Activated CD8-positive, alpha-beta T cell treated with anti-CD3 and anti-CD28 coated beads for 36 hours (primary cell): ENCODE data around the gene SIPA1L2. TPM values are rescaled to one million over a fixed set of nuclear protein-coding genes. Genes with fewer than 3 reads are reported as not detected.
A peak's percentile ranks its signal among the peaks of the same experiment; 100 is the strongest.

ENCODE experiments used
- ATAC-seq: fragments of 200-7000 bp; cut with Tn5 transposase; one replicate; pipeline ENCODE4 v1.10.0; 2021; ENCODE audit warnings: mild to moderate bottlenecking, moderate library complexity
- CTCF ChIA-PET: fragments of 350-600 bp; sonication (Branson Sonifier 250); formaldehyde crosslinking; loops from one replicate; lab custom pipeline; 2021; ENCODE audit warnings: antibody characterized with exemption; lab: Charles Lee
- POLR2A ChIA-PET: fragments of 350-600 bp; sonication (Branson Sonifier 250); formaldehyde crosslinking; loops from one replicate; lab custom pipeline; 2021; ENCODE audit warnings: antibody characterized with exemption; lab: Charles Lee
- DNase-seq: peaks from one replicate; pipeline ENCODE4 v3.0.0-alpha.2; 2020
- H3K27ac Mint-ChIP-seq: one replicate; pipeline ENCODE4 v1.8.0; 2021; ENCODE audit warnings: mild to moderate bottlenecking, mixed read lengths
- H3K27me3 Mint-ChIP-seq: one replicate; pipeline ENCODE4 v1.8.0; 2021; ENCODE audit warnings: mixed read lengths
- H3K36me3 Mint-ChIP-seq: one replicate; pipeline ENCODE4 v1.8.0; 2021; ENCODE audit warnings: low read depth, mixed read lengths
- H3K4me1 Mint-ChIP-seq: one replicate; pipeline ENCODE4 v1.8.0; 2021; ENCODE audit warnings: low read depth, mixed read lengths
- H3K4me3 Mint-ChIP-seq: one replicate; pipeline ENCODE4 v1.8.0; 2021; ENCODE audit warnings: mild to moderate bottlenecking, moderate library complexity, mixed read lengths
- H3K9me3 Mint-ChIP-seq: one replicate; pipeline ENCODE4 v1.8.0; 2021; ENCODE audit warnings: mixed read lengths
- intact Hi-C: fragments of 100-400 bp; cut with micrococcal nuclease; formaldehyde crosslinking; loops from one replicate; pipeline ENCODE4 v1.10.0; 2022
- total RNA-seq, 2 experiments: library from RNA; stranded (reverse); gene quantifications; one replicate each; pipeline ENCODE4 v1.2.3, GENCODE V29; 2021
- TF ChIP-seq, protein P1 (sequence below): fragments of 200-600 bp; IDR thresholded peaks from one replicate; pipeline ENCODE4 v1.8.0; 2022; ENCODE audit warnings: antibody characterized with exemption, mild to moderate bottlenecking

Gene SIPA1L2
- total RNA-seq, 2 experiments from 2014 or later = 1.7 TPM

DNA sequence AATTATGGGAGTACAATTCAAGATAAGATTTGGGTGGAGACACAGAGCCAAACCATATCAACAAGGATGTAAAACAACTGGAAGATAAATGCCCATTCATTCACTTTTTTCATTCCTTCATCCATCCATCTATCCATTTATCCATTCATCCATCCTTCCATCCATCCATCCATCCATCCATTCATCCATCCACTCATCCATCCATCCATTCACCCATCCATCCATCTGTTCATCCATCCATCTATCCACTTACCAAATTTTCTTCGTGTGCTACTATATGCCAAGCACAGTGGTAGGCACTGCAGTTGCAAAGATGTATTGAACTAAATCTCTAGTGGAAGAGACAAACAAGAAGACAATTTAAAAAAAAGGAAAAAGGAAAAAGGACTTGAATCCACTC, 14.3 kb upstream of the SIPA1L2 start:
- no peak for ATAC-seq
- H3K27ac Mint-ChIP-seq = no peak overlapping the region
- peaks cover 2% of the 10 kb centered on the region for H3K27me3 Mint-ChIP-seq

DNA sequence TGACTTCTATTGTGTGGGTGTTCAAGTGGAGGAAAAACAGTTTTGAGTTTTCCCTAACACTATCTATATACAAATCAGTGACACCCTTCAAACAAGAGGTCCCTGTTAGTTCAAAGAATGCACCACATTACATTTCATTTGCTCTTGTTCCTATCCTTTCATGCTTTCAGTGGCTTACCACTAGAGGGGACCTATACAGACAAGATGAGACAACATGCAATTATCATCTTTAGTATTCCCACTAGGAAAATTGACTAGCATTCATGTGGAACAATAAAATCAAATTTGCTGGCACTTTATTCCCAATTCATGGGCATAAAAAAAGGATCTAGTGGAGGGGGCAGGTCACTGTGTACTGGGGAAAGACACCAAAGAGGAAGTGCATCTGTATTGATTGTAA, 13.3 kb upstream of the SIPA1L2 start:
- ATAC-seq = no peak
- intact Hi-C loops = no loop called here
- TF ChIP-seq, protein P1, sequence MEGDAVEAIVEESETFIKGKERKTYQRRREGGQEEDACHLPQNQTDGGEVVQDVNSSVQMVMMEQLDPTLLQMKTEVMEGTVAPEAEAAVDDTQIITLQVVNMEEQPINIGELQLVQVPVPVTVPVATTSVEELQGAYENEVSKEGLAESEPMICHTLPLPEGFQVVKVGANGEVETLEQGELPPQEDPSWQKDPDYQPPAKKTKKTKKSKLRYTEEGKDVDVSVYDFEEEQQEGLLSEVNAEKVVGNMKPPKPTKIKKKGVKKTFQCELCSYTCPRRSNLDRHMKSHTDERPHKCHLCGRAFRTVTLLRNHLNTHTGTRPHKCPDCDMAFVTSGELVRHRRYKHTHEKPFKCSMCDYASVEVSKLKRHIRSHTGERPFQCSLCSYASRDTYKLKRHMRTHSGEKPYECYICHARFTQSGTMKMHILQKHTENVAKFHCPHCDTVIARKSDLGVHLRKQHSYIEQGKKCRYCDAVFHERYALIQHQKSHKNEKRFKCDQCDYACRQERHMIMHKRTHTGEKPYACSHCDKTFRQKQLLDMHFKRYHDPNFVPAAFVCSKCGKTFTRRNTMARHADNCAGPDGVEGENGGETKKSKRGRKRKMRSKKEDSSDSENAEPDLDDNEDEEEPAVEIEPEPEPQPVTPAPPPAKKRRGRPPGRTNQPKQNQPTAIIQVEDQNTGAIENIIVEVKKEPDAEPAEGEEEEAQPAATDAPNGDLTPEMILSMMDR = no peak
- Mint-ChIP-seq H3K27ac (no peak overlapping the region), H3K4me3 (no peak overlapping the region), H3K27me3 (peaks cover 2% of the 10 kb centered on the region), H3K4me1 (no peaks in the 10 kb centered on the region), H3K36me3 (no peaks in the 10 kb centered on the region), H3K9me3 (no peaks in the 10 kb centered on the region)
- ChIA-PET POLR2A (no interaction called here), CTCF (no interaction called here)
- no peak for DNase-seq

More for the DNA sequence above, 14.3 kb upstream of the SIPA1L2 start:
- Mint-ChIP-seq H3K4me1 (no peaks in the 10 kb centered on the region), H3K4me3 (no peak overlapping the region), H3K36me3 (no peaks in the 10 kb centered on the region), H3K9me3 (no peaks in the 10 kb centered on the region)
- TF ChIP-seq, protein P1 = no peak
- ChIA-PET POLR2A (no interaction called here), CTCF (no interaction called here)
- no peak for DNase-seq
- intact Hi-C loops = no loop called here

DNA sequence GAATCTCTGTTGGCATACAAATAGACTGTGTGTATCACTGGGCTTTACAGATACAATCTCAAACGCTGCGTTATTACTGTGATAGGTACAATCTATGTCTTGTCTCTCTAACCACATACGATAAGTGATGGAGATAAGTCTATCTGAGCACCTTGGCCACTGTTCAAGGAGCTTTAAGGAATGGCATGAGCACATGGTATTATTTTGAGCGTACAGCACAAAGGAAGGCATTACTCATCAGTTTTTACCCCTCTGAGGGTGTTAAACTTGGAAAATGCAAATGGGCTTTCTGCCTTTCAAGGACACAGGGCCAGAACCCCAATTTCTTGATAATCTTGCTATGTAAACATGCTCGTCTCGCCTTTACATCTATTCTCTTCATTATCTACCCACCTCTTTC, 11.6 kb upstream of the SIPA1L2 start:
- Mint-ChIP-seq H3K4me1 (no peaks in the 10 kb centered on the region), H3K36me3 (no peaks in the 10 kb centered on the region), H3K9me3 (no peaks in the 10 kb centered on the region), H3K27me3 (peaks cover 2% of the 10 kb centered on the region), H3K4me3 (no peak overlapping the region), H3K27ac (no peak overlapping the region)
- POLR2A ChIA-PET = no interaction called here
- ATAC-seq (no peak), DNase-seq (no peak)
- TF ChIP-seq, protein P1 = no peak
- CTCF ChIA-PET = no interaction called here
- intact Hi-C loops = no loop called here

DNA sequence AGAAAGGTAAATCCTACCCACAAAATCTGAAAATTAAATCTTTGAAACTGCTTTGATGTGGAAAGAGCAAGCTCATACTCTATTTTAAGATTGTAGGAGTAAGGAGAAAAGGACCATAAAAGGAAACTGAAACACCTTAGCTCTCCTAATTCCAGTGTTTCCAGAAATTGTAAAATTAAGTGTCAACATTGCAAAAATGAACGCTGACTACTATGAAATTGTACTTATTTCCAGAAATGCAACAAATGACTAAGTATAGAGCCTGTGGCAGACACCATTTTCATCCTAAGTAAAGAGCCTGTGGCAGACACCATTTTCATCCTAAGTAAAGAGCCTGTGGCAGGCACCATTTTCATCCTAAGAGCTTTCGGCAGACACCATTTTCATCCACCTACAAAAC, 6.9 kb upstream of the SIPA1L2 start:
- no peaks in the 10 kb centered on the region for H3K9me3 Mint-ChIP-seq
- no peak overlapping the region for H3K27ac Mint-ChIP-seq
- no peaks in the 10 kb centered on the region for H3K36me3 Mint-ChIP-seq
- POLR2A ChIA-PET = interaction anchor here (0.7 kb wide), 1 partner anchor 1531 kb away, joined by 3 read pairs; no protein-coding TSS in a partner anchor
- intact Hi-C loops = loop anchor here (10.0 kb wide), 1 partner anchor 318 kb away; the partner anchor contains the start of gene NTPCR
- peaks cover 13% of the 10 kb centered on the region for H3K27me3 Mint-ChIP-seq
- H3K4me1 Mint-ChIP-seq = no peaks in the 10 kb centered on the region
- no peak for DNase-seq
- H3K4me3 Mint-ChIP-seq = no peak overlapping the region
- ATAC-seq = no peak
- TF ChIP-seq, protein P1 = no peak
- CTCF ChIA-PET = interaction anchor here (0.9 to 1.2 kb wide), 4 partner anchors 10 to 600 kb away, joined by 3 to 4 read pairs (median 3); no protein-coding TSS in a partner anchor

DNA sequence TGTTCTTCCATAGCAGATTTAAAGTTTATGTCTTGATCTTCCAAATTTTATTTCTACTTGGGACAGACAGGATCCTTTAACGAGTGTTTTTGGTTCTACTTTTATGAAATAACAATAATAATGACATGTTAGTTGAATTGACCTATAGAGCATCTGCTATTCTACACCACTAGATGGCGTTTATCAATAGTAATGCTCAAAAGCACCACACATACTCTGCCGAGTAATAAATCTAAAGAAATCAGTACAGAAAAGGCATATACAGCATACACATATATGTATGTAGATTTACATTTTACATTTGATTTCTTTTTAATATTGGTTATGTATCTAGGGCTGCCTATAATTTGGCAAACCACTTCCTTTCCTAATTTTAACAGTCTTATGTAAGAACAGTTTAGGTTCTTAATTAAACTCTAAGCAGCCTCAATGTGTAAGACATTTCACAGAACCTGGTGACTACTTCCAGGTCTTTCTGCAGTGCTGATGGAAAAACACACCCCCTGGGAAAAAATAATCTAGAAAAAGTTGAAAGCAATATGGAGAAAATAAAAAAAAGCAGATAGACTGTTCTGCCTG, 5.9 kb upstream of the SIPA1L2 start:
- Mint-ChIP-seq H3K9me3 (no peaks in the 10 kb centered on the region), H3K27ac (no peak overlapping the region), H3K27me3 (peaks cover 13% of the 10 kb centered on the region), H3K4me3 (no peak overlapping the region), H3K36me3 (no peaks in the 10 kb centered on the region), H3K4me1 (peaks cover 5% of the 10 kb centered on the region)
- ATAC-seq (peak; percentile 76), DNase-seq (no peak)
- intact Hi-C loops = loop anchor here (10.0 kb wide), 1 partner anchor 319 kb away; the partner anchor contains the start of gene NTPCR
- ChIA-PET CTCF (interaction anchor here (1.1 to 1.2 kb wide), 3 partner anchors 9 to 165 kb away, joined by 3 to 5 read pairs (median 4); no protein-coding TSS in a partner anchor), POLR2A (no interaction called here)
- TF ChIP-seq, protein P1 = peak; percentile 80
